GM21390 (cell line): ENCODE measurements around the gene PYGB.

Experiments
- ATAC-seq: cut with Tn5 transposase; IDR thresholded peaks from one replicate; pipeline ENCODE4 v1.9.1; 2021; ENCODE audit not compliant: unreplicated experiment

The PYGB gene

GRCh38 chr20:25280574-25281535, 33.0 kb downstream of the PYGB start:
- ATAC-seq = no peak

GRCh38 chr20:25281541-25281991, 33.7 kb downstream of the PYGB start:
- ATAC-seq = peak; percentile 59

DNA sequence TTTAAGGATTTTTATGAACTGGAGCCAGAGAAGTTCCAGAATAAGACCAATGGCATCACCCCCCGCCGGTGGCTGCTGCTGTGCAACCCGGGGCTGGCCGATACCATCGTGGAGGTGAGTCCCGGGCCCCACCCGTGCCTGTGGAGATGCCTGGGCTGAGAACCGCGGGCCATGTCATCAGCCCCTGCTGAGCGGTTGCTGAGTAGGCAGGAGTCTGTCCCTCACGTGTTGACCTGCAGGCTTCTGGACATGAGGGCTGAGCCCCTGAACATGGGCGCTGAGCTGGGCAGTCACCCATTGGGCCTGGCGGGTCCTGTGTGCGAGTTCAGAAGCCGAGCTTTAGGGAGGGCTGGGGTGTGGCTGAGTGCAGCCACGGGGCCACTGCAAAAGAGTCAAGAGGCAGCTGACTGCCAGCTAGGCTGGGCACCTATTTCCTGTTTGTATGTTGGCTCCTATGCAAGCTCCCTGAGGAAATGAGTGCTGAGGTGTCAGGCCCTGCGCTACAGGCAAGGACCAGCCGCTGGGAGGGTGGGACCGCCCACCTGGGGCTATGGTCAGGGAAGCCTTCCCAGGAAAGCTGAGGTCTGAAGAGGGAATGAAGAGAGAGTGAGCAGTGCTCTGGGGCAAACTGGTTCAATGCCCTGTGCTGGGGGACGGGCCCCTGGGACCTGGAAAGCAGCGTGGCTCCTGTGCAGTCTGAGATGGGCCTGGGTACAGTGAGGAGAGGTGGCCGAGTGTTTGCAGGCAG, 34.3 kb downstream of the PYGB start:
- no peak for ATAC-seq

DNA sequence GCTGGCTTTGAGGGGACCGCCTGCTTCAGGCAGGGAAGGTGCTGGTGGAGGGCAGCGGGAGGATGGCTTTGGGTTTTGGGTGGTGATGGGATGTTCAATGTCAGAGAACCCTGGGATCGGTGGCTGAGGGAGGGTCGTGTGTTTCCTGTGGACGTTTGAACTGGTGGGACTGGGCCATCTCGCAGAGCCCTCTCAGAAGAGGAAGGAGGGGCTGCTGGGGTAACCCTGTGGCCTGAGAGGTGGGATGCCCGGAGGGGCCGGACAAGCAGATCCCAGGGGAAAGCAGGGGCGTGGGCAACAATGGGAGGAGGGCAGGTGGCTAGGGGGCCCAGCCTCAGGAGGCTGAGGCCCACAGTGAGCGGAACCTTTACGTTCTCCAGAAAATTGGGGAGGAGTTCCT, 34.9 kb downstream of the PYGB start:
- ATAC-seq = no peak

DNA sequence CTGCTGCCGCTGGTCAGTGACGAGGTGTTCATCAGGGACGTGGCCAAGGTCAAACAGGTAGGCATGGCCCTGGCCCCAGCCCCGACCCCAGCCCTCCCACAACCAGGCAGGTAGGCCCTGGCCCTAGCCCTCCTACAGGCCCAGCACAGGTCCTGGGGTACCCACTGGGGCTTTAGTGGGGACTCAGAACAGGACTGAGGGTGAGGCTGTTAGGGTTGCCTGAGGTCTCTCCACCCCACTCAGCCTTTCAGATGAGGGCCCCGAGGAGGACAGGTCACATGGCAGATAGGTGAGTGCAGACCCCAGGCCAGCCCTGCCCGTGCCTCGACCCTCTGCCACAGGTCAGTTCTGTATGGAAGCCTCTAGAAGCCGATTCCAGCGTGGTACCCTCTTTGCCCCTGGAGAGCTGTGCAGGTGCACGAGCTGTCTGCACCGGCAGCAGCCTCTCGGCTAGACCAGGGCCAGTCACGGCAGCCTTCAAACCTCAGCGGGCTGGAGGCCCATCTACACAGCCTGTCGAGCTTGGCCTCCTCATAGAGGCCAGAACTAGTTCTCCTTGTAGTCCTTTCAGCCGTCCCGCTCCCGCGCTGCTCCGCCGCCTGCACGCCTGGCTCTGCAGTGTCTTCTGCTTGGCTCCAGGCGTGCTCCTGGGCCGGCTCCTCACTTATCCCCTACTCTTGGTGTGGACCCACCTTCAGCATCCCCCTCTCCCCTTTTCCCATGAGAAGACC, 35.5 kb downstream of the PYGB start:
- no peak for ATAC-seq

- no peak for ATAC-seq
These were observed 36.3 kb downstream of the PYGB start for GRCh38 chr20:25284131-25284601.

DNA sequence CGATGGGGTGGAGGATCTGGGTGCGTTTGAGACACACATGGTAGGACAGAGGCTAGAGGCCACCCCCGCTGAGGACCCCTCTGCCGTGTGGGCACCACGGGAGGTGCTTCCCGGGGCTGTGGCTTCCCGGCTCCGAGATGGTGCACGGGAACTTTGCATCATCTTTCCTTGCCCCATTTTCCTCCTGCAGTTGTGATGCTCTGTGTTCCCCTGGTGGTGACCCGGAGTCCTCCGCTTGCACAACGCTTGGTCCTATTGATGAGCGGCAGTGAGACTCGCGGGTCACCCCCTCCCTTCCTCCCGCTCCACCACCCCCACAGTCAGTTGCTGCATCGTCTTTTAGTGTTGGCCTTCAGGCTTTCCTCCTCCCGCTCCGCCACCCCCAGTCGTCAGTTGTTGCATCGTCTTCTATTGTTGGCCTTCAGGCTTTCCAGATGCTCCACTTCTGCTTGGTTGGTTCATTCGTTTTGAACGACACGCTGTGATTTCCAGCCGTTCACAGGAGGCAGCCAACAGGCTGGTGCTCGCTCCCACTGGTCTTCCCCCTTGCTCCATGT, 37.3 kb downstream of the PYGB start:
- no peak for ATAC-seq

GRCh38 chr20:25285856-25286798, 38.2 kb downstream of the PYGB start:
- no peak for ATAC-seq

GRCh38 chr20:25286917-25287316, 39.0 kb downstream of the PYGB start:
- ATAC-seq = no peak

DNA sequence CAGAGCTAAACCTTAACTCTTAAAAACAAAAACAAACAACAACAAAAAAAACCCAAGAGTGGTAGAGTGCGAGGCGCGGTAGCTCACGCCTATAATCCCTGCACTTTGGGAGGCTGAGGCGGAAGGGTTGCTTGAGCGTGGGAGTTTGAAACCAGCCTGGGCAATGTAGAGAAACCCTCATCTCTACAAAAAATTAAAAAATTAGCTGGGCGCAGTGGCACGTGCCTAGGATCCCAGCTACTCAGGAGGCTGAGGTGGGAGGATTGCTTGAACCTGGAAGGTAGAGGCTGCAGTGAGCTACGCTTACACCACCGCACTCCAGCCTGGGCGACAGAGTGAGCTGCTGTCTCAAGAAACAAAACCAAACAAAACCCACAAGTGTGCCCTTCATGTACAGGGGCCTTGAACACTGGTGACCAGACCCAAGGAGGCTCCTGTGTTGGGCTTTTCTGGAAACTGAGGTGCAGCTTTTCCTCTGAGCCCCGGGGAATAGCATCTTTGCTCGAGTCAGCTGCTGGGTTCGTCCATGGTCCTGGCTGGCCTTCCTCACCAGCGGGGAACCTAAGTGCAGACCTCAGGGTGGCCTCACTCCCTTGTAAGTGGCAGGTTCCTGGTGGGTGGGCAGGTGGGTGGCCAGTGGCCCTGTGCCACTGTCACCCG, 39.9 kb downstream of the PYGB start:
- ATAC-seq = no peak

GRCh38 chr20:25288291-25289181, 40.7 kb downstream of the PYGB start:
- peak; percentile 96 for ATAC-seq

- ATAC-seq = no peak
These were observed 42.2 kb downstream of the PYGB start for GRCh38 chr20:25289886-25290597.

- no peak for ATAC-seq
These were observed 43.0 kb downstream of the PYGB start for GRCh38 chr20:25290646-25291431.

- ATAC-seq = no peak
These were observed 43.7 kb downstream of the PYGB start for GRCh38 chr20:25291432-25292133.

DNA sequence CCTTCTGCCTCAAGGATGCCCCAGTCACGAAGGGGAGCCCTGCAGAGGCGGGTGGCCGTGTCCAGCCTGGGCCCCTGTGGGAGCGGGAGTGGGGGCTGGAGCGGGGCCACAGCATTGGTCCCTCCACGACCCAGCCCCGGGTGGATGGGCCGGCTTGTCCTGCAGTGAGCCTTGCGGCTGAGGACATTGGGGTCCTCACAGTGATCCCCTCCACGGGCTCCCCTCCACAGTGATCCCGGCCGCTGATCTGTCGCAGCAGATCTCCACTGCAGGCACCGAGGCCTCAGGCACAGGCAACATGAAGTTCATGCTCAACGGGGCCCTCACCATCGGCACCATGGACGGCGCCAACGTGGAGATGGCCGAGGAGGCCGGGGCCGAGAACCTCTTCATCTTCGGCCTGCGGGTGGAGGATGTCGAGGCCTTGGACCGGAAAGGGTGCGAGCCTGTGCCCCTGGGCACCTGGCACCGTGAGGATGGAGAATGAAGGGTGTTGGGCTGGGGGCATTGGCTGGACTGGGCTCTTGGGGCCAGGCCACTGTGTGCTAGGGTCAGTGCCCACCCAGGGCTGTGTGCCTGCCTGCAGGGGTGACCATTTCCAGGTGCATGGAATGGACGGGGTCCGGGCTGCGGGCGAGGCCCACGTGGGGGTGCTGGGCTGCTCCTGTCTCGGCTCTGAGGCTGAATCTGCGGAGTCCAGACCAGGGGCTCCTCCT, 44.4 kb downstream of the PYGB start:
- no peak for ATAC-seq

GRCh38 chr20:25293507-25293906, 45.6 kb downstream of the PYGB start:
- no peak for ATAC-seq
